ENCODE measurements around the gene ZNF408.

DNA sequence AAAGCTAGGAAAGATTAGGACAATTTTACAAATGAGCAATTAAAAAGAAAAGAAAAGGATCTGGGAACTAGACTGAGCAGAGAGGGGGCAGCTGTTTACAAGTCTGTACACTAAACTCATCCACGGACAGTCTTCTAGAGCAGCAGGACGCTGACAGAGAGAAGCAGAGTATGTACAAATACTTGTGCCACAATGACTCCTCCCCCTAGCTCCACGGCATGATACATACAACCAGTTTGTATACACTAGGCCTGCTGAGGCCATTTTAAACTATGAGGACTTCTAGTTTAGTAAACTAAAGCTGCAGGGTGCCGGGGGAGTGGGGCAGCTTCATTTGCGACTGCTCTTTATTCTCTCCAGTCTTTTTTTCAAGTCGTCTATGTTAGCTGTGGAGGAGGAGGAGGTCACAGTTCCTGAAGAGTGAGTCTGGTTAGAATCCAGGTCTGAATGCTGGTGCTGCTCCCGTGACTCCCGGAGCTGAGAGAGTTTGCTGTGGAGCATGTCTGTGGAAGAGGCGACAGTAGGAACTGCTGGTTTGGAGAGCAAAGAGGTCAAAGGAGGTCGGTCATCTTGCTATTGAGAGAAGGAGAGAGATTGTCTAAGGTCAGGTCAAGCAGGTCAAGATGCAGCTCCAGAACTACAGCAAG lies 43.0 kb downstream of the ZNF408 start:
- TF ChIP-seq, protein P1, sequence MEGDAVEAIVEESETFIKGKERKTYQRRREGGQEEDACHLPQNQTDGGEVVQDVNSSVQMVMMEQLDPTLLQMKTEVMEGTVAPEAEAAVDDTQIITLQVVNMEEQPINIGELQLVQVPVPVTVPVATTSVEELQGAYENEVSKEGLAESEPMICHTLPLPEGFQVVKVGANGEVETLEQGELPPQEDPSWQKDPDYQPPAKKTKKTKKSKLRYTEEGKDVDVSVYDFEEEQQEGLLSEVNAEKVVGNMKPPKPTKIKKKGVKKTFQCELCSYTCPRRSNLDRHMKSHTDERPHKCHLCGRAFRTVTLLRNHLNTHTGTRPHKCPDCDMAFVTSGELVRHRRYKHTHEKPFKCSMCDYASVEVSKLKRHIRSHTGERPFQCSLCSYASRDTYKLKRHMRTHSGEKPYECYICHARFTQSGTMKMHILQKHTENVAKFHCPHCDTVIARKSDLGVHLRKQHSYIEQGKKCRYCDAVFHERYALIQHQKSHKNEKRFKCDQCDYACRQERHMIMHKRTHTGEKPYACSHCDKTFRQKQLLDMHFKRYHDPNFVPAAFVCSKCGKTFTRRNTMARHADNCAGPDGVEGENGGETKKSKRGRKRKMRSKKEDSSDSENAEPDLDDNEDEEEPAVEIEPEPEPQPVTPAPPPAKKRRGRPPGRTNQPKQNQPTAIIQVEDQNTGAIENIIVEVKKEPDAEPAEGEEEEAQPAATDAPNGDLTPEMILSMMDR (conservative IDR thresholded peaks at IDR 0.05; ENCODE audit: low read depth in 2 of 2): no peak
- TF ChIP-seq, protein P2, sequence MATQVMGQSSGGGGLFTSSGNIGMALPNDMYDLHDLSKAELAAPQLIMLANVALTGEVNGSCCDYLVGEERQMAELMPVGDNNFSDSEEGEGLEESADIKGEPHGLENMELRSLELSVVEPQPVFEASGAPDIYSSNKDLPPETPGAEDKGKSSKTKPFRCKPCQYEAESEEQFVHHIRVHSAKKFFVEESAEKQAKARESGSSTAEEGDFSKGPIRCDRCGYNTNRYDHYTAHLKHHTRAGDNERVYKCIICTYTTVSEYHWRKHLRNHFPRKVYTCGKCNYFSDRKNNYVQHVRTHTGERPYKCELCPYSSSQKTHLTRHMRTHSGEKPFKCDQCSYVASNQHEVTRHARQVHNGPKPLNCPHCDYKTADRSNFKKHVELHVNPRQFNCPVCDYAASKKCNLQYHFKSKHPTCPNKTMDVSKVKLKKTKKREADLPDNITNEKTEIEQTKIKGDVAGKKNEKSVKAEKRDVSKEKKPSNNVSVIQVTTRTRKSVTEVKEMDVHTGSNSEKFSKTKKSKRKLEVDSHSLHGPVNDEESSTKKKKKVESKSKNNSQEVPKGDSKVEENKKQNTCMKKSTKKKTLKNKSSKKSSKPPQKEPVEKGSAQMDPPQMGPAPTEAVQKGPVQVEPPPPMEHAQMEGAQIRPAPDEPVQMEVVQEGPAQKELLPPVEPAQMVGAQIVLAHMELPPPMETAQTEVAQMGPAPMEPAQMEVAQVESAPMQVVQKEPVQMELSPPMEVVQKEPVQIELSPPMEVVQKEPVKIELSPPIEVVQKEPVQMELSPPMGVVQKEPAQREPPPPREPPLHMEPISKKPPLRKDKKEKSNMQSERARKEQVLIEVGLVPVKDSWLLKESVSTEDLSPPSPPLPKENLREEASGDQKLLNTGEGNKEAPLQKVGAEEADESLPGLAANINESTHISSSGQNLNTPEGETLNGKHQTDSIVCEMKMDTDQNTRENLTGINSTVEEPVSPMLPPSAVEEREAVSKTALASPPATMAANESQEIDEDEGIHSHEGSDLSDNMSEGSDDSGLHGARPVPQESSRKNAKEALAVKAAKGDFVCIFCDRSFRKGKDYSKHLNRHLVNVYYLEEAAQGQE (IDR thresholded peaks at IDR 0.05; ENCODE audit: unreplicated experiment): no peak
- TF ChIP-seq POLR2AphosphoS5 (IDR thresholded peaks at IDR 0.05; ENCODE audit: low read depth): no peak

All from GM23338 (cell line).